ENCODE measurements around the gene CTU1.

CTU1 gene

GRCh38 chr19:51091126-51091525 is 17.1 kb downstream of the CTU1 start:
- TF ChIP-seq CTCF (IDR thresholded peaks at IDR 0.05; ENCODE audit: insufficient read depth, low read length, missing control alignments), result no peak
- POLR2A ChIA-PET, result no interaction called here
- DNase-seq (ENCODE audit: low read depth, low spot score), result no peak
- no peak overlapping the region for H3K4me3 ChIP-seq (ENCODE audit: low read depth, low read length)
- CTCF ChIA-PET, result interaction anchor here (2.2 kb wide), 1 partner anchor 10 kb away, joined by 6 read pairs; no protein-coding TSS in a partner anchor

DNA sequence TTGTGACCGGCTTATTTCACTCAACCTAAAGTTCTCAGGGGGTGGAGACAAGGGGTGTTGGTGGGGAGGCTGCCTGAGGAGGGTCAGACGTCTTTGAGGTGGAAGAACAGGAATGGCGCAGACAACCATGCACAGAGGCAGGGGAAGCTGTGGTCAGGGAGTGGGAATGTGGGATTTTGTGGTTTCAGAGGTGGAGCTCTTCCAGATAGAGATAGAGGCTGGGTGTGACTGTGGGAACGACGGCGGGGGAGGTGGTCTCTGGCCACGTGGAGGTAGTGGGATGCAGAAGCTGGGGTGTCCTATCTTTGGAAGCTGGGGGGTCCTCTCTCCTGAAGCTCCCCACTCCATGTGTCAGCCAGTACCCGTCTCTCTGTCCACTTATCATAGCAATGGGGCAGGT is 17.7 kb downstream of the CTU1 start:
- H3K4me3 ChIP-seq (ENCODE audit: low read depth, low read length), result no peak overlapping the region
- no peak for DNase-seq (ENCODE audit: low read depth, low spot score)
- POLR2A ChIA-PET, result no interaction called here
- CTCF ChIA-PET, result interaction anchor here (2.2 kb wide), 1 partner anchor 10 kb away, joined by 6 read pairs; no protein-coding TSS in a partner anchor
- TF ChIP-seq CTCF (IDR thresholded peaks at IDR 0.05; ENCODE audit: insufficient read depth, low read length, missing control alignments), result no peak

DNA sequence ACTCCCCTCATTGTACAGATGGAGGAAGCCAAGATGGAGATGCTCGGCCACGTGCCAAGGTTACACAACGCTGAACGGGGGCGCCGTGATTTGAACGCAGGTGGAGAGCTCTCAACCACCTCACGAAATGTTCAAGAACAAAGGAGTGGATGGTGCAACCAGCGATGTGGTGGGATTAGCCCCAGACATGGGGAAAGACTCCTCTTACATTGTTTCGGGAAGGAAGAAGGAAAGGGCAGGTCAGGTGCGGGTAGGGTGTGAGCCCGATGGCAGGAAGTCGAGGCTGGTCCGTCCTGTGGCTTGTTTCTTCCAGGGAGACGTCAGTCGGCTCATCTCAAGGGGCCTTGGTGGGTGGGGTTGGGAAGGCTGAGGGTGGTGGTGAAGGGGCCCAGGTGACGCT is 18.4 kb downstream of the CTU1 start:
- no peak overlapping the region for H3K4me3 ChIP-seq (ENCODE audit: low read depth, low read length)
- no peak for TF ChIP-seq CTCF (IDR thresholded peaks at IDR 0.05; ENCODE audit: insufficient read depth, low read length, missing control alignments)
- no peak for DNase-seq (ENCODE audit: low read depth, low spot score)
- ChIA-PET CTCF (interaction anchor here (2.2 kb wide), 1 partner anchor 11 kb away, joined by 6 read pairs; no protein-coding TSS in a partner anchor), POLR2A (no interaction called here)

GRCh38 chr19:51086153-51086850 is 21.9 kb downstream of the CTU1 start:
- ChIA-PET POLR2A (no interaction called here), CTCF (interaction anchor here (1.0 to 1.8 kb wide), 2 partner anchors 9 to 11 kb away, joined by 4 to 6 read pairs; no protein-coding TSS in a partner anchor)
- TF ChIP-seq CTCF (IDR thresholded peaks at IDR 0.05; ENCODE audit: insufficient read depth, low read length, missing control alignments), result no peak
- no peak overlapping the region for H3K4me3 ChIP-seq (ENCODE audit: low read depth, low read length)
- no peak for DNase-seq (ENCODE audit: low read depth, low spot score)

- no peak overlapping the region for H3K4me3 ChIP-seq (ENCODE audit: low read depth, low read length)
- ChIA-PET CTCF (interaction anchor here (1.5 kb wide), 1 partner anchor 12 kb away, joined by 4 read pairs; no protein-coding TSS in a partner anchor), POLR2A (no interaction called here)
- DNase-seq (ENCODE audit: low read depth, low spot score), result no peak
- TF ChIP-seq CTCF (IDR thresholded peaks at IDR 0.05; ENCODE audit: insufficient read depth, low read length, missing control alignments), result no peak
Observed at GRCh38 chr19:51084505-51084904, 23.7 kb downstream of the CTU1 start.

DNA sequence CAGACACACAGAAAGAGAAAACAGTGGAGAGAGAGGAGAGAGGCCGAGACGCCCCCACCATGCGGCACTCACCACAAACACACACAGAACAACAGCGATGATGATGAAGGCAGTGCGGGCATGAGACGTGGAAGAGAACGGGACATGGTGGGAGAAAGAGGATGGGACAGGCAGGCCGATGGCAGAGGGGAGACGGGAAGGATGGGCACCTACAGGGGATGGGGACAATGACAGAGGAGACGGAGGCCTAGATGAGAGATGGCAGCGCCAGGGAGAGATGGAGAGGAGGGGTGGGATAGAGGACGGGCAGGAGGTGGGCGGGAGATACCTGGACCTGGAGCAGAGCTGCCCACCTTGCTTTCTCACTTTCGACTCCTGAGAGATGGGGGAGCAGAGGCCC is 24.4 kb downstream of the CTU1 start:
- POLR2A ChIA-PET, result no interaction called here
- no peak overlapping the region for H3K4me3 ChIP-seq (ENCODE audit: low read depth, low read length)
- TF ChIP-seq CTCF (IDR thresholded peaks at IDR 0.05; ENCODE audit: insufficient read depth, low read length, missing control alignments), result no peak
- CTCF ChIA-PET, result no interaction called here
- DNase-seq (ENCODE audit: low read depth, low spot score), result no peak
